Activated CD8-positive, alpha-beta T cell treated with anti-CD3 and anti-CD28 coated beads for 36 hours (primary cell): ENCODE results near the gene CEP152. TPM values are rescaled to one million over a fixed set of nuclear protein-coding genes. Genes with fewer than 3 reads are reported as not detected.

Source experiments
- ATAC-seq: fragments of 200-7000 bp; cut with Tn5 transposase; one replicate; pipeline ENCODE4 v1.10.0; 2021; ENCODE audit warnings: mild to moderate bottlenecking, moderate library complexity
- CTCF ChIA-PET: fragments of 350-600 bp; sonication (Branson Sonifier 250); formaldehyde crosslinking; loops from one replicate; lab custom pipeline; 2021; ENCODE audit warnings: antibody characterized with exemption; lab: Charles Lee
- POLR2A ChIA-PET: fragments of 350-600 bp; sonication (Branson Sonifier 250); formaldehyde crosslinking; loops from one replicate; lab custom pipeline; 2021; ENCODE audit warnings: antibody characterized with exemption; lab: Charles Lee
- DNase-seq: peaks from one replicate; pipeline ENCODE4 v3.0.0-alpha.2; 2020
- H3K27ac Mint-ChIP-seq: one replicate; pipeline ENCODE4 v1.8.0; 2021; ENCODE audit warnings: mild to moderate bottlenecking, mixed read lengths
- H3K27me3 Mint-ChIP-seq: one replicate; pipeline ENCODE4 v1.8.0; 2021; ENCODE audit warnings: mixed read lengths
- H3K36me3 Mint-ChIP-seq: one replicate; pipeline ENCODE4 v1.8.0; 2021; ENCODE audit warnings: low read depth, mixed read lengths
- H3K4me1 Mint-ChIP-seq: one replicate; pipeline ENCODE4 v1.8.0; 2021; ENCODE audit warnings: low read depth, mixed read lengths
- H3K4me3 Mint-ChIP-seq: one replicate; pipeline ENCODE4 v1.8.0; 2021; ENCODE audit warnings: mild to moderate bottlenecking, moderate library complexity, mixed read lengths
- H3K9me3 Mint-ChIP-seq: one replicate; pipeline ENCODE4 v1.8.0; 2021; ENCODE audit warnings: mixed read lengths
- CTCF ChIP-seq: fragments of 200-600 bp; IDR thresholded peaks from one replicate; pipeline ENCODE4 v1.8.0; 2022; ENCODE audit warnings: antibody characterized with exemption, mild to moderate bottlenecking
- intact Hi-C: fragments of 100-400 bp; cut with micrococcal nuclease; formaldehyde crosslinking; loops from one replicate; pipeline ENCODE4 v1.10.0; 2022
- total RNA-seq, 2 experiments: library from RNA; stranded (reverse); gene quantifications; one replicate each; pipeline ENCODE4 v1.2.3, GENCODE V29; 2021

The CEP152 gene
- total RNA-seq, 2 experiments from 2014 or later = 39.2 to 39.7 TPM

GRCh38 chr15:48802867-48803266, 8.0 kb downstream of the CEP152 start:
- ChIA-PET CTCF (interaction anchor here (1.1 to 2.8 kb wide), 2 partner anchors 7 to 172 kb away, joined by 3 to 13 read pairs; partner anchors contain the start of gene CEP152), POLR2A (interaction anchor here (0.7 kb wide), 1 partner anchor 803 kb away, joined by 3 read pairs; no protein-coding TSS in a partner anchor)
- no peak overlapping the region for H3K4me3 Mint-ChIP-seq

DNA sequence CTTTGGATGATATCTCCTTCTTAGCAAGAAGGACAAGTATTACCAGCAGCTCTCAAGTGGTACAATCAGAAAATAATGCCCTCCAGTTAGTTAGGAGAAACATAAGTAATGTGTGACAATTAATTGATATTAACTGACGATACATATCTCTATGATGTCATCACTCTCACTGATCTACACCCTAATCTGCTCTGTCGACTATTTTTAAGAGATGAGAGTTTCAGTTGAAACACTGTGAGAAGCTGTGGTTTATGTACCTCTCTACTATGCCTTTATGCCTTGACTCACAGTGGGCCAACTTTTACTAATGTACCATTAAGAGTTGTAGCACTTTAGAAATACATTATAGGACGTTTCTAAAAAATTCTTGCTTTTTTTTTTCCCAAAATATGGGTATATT, 8.6 kb downstream of the CEP152 start:
- H3K27ac Mint-ChIP-seq = no peak overlapping the region
- H3K4me1 Mint-ChIP-seq = peaks cover 25% of the 10 kb centered on the region
- CTCF ChIA-PET = interaction anchor here (1.5 to 2.8 kb wide), 2 partner anchors 8 to 174 kb away, joined by 6 to 13 read pairs; partner anchors contain the start of gene CEP152
- no peak for DNase-seq
- H3K9me3 Mint-ChIP-seq = no peaks in the 10 kb centered on the region
- intact Hi-C loops = no loop called here
- no peak for TF ChIP-seq CTCF
- H3K4me3 Mint-ChIP-seq = no peak overlapping the region
- POLR2A ChIA-PET = no interaction called here
- H3K36me3 Mint-ChIP-seq = peaks cover 37% of the 10 kb centered on the region
- no peak for ATAC-seq
- no peaks in the 10 kb centered on the region for H3K27me3 Mint-ChIP-seq

More at GRCh38 chr15:48802867-48803266, 8.0 kb downstream of the CEP152 start:
- Mint-ChIP-seq H3K36me3 (peaks cover 33% of the 10 kb centered on the region), H3K4me1 (peaks cover 20% of the 10 kb centered on the region), H3K27ac (no peak overlapping the region), H3K27me3 (no peaks in the 10 kb centered on the region), H3K9me3 (no peaks in the 10 kb centered on the region)
- DNase-seq (no peak), ATAC-seq (peak; percentile 56)
- TF ChIP-seq CTCF = no peak
- intact Hi-C loops = no loop called here

GRCh38 chr15:48800811-48801455, 9.9 kb downstream of the CEP152 start:
- ChIA-PET POLR2A (interaction anchor here (1.5 kb wide), 1 partner anchor 10 kb away, joined by 4 read pairs; the partner anchor contains the start of gene CEP152), CTCF (interaction anchor here (1.0 to 2.8 kb wide), 3 partner anchors 9 to 175 kb away, joined by 3 to 13 read pairs (median 6); partner anchors contain the start of gene CEP152)
- Mint-ChIP-seq H3K36me3 (peaks cover 39% of the 10 kb centered on the region), H3K4me1 (peaks cover 20% of the 10 kb centered on the region), H3K27ac (no peak overlapping the region), H3K4me3 (no peak overlapping the region), H3K27me3 (no peaks in the 10 kb centered on the region), H3K9me3 (no peaks in the 10 kb centered on the region)
- no peak for ATAC-seq
- DNase-seq = no peak
- TF ChIP-seq CTCF = peak; percentile 47
- intact Hi-C loops = no loop called here

DNA sequence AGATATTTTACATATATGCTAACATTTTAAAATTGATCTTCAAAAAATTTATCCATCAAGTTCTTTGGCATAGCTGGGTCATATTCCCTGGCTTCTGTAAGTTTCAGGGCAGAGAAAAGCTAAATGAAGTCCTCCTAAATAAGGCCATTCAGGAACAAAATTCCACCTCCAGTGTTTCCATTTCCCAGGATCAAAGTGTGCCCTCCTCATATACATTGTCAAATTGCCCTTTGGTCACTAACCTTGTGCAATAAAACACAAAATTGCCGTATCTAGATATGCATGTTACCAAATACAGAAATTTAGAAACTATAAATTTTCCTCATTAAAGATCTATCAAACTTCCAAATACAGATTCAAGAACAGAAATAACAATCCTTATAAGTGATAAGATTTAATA, 10.6 kb downstream of the CEP152 start:
- no peak for DNase-seq
- no peak overlapping the region for H3K4me3 Mint-ChIP-seq
- H3K27ac Mint-ChIP-seq = no peak overlapping the region
- peaks cover 36% of the 10 kb centered on the region for H3K36me3 Mint-ChIP-seq
- ChIA-PET POLR2A (no interaction called here), CTCF (interaction anchor here (2.8 kb wide), 1 partner anchor 10 kb away, joined by 13 read pairs; the partner anchor contains the start of gene CEP152)
- ATAC-seq = no peak
- no peak for TF ChIP-seq CTCF
- H3K4me1 Mint-ChIP-seq = peaks cover 20% of the 10 kb centered on the region
- intact Hi-C loops = no loop called here
- no peaks in the 10 kb centered on the region for H3K27me3 Mint-ChIP-seq
- no peaks in the 10 kb centered on the region for H3K9me3 Mint-ChIP-seq

DNA sequence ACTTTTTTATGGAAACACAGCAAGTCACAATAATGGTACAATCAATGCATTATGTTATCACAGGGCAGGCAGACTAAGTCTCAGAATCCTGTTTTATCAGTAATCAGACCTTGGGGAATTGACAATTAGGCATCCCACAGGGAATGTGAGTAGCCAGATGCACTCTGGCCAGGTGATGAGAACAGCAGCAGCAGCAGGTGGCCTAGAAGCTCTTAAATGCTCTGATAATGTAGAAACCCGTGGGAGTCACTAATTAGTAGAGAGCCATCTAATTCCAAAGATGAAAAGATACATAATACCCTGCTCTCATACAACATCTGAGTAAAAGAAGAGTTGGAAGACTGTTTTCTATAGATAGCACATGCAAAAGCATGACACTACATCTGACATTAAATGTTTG, 12.6 kb downstream of the CEP152 start:
- intact Hi-C loops = no loop called here
- Mint-ChIP-seq H3K9me3 (no peaks in the 10 kb centered on the region), H3K36me3 (peaks cover 33% of the 10 kb centered on the region), H3K27me3 (no peaks in the 10 kb centered on the region), H3K4me1 (peaks cover 24% of the 10 kb centered on the region), H3K4me3 (no peak overlapping the region), H3K27ac (no peak overlapping the region)
- CTCF ChIA-PET = no interaction called here
- TF ChIP-seq CTCF = no peak
- ATAC-seq = no peak
- DNase-seq = no peak
- POLR2A ChIA-PET = interaction anchor here (1.6 kb wide), 1 partner anchor 13 kb away, joined by 6 read pairs; the partner anchor contains the start of gene CEP152
